Measurements from ENCODE around the gene GALNT6.
"Not testable (repeated sequence)": the region's sequence is repeated elsewhere in the genome, so short reads cannot be mapped to it uniquely, and the experiment has no call there.

The GALNT6 gene

DNA sequence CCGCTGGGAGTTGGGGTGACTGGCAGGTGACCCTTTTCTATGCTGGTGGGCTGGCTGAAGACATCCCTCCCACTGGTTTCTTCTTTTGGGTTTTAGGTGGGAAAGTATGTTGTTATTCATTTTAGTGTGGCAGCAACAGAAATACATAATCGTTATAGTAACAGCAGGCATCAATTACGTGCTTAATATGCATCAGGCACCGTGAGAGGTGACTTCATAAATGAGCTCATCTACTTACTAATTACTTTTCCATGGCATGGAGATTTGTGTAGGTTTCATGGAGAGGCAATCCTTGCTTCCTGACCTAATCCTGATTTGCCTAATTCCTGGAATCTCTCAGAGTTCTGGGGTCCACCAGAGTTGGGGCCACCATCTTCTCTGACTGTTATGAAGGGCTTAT, 31.4 kb downstream of the GALNT6 start:
- DNase-seq (ENCODE audit: low read depth in 2 of 2, low spot score in 1 of 2) = no peak

DNA sequence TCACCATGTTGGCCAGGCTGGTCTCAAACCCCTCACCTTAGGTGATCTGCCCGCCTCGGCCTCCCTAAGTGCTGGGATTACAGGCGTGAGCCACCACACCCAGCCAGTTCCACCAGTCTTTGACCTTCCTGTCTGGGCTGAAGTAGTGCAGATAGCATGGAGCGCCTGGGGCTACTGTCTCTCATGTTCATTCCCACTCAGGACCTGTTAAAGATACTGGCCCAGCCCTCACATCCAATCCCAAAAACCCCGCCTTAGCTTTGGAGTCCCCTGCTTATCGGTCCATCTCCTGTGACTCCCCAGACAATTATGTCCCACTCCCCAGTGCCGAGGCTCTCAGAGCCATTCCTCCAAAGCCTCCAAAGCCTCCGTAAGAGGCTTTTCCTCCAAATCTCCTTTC, 32.7 kb downstream of the GALNT6 start:
- DNase-seq (ENCODE audit: low read depth in 2 of 2, low spot score in 1 of 2) = no peak

DNA sequence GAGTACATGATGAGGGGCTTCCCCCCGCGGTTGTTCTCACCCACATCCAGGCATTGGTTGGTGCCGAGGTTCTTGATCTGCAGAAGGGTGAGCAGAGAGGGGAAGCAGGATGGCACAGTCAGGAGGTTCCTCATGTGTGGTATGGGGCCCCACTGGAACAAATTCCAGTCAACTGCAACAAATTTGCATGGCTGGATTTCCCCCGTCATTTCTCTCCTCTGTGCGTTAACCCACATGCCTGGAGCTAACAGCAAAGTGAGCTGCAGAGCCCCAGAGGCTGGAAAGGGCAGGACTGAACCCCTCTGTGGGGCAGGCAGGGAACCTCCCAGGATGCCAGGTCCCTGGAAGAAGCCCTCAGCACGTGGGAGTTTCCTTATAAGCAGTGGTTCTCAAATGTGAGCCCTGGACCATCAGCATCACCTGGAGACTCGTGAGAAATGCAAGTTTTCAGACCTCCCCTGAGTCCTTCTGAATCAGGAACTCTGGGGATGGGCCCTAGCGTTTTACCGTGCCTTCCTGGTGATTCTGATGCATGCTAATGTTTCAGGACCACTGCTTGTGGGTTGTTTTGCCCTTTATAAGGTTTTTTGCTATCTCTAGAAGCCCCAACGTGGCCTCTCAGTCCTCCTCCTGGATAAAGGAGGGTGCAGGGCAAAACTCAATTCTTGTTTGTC, 33.7 kb downstream of the GALNT6 start:
- DNase-seq (ENCODE audit: low read depth in 2 of 2, low spot score in 1 of 2) = no peak

DNA sequence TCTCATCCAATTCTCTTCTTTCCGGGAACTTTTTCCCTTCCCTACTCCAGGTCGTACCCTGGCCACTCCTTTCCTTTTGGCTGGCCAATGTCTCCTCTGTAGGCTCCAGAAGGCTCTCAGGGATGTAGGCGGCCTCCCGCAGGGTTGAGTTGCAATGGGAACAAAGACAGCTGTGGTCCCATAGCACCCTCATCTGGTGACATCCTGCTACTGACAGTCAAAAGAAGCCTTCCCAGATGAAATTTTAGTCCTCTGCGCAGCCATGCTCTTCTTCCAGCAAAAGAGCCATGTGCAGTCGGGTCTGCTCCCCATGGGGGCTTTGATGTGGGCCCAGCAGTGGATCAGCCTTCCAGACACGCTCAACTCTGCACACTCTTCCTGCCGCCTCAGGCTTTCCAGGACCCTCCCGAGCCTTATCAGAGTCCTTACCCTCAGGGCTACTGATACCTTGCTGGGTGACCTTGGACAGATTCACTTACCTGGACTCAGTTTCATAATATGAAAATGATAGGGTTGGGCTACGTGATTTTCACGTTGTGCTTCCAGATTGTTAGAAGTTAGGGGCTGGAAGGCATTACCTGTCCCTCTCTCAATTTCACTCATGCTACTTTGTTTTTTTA, 39.2 kb downstream of the GALNT6 start:
- DNase-seq (ENCODE audit: low read depth in 2 of 2, low spot score in 1 of 2) = no peak

DNA sequence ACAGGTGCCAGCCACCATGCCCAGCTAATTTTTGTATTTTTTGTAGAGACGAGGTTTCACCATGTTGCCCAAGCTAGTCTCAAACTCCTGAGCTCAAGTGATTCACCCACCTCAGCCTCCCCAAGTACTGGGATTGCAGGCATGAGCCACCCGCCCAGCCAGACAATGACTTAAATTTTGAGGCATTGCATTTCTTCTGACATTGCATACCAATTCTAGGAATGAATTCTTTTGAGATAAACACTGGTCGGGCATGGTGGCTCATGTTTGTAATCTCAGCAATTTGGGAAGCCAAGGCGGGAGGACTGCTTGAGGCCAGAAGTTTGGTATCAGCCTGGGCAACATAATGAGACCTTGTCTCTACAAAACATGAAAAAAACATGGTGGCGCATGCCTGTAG, 42.2 kb downstream of the GALNT6 start:
- DNase-seq (ENCODE audit: low read depth in 2 of 2, low spot score in 1 of 2) = no peak

DNA sequence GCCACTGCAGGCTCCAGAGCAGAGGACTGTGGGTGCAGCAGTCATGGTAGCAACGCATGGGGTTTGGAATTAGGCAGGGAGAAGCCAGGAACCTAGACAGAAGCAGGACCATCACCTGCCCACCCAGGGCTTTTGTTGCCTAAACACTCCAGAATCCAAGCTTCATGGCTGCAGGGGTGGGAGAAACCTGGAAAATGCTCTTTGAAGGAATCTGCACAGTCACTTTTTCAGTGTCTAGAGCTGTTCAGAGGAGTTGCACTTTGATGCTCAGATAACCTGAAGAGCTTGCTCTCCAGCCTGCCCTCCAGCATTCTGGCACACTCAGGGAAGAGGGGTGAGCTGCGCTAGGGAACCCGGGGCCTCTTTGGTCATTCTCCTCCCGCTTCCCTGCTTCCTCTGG, 43.1 kb downstream of the GALNT6 start:
- DNase-seq (ENCODE audit: low read depth in 2 of 2, low spot score in 1 of 2) = no peak

DNA sequence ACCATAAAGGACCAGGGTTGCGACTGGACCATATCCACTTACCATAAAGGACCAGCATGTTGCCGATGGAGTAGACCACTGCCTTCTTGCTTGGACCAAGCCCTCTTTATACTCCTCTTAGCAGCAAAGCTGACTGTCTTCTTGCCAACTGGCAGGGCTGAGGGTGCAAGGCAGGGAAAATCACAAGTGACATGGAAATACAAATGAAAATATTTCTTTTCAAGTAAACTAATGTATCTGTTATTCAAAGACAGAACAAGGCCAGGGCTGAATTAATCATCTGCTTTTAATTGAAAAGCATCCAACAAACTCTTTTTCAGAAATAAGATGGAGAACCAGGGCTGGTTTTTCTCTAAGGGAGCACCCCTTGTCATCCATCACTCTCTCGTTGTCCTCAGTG, 44.6 kb downstream of the GALNT6 start, which contains the start of gene CELA1:
TSS of gene CELA1 (minus strand) at position 99 of the 400 bp plus-strand sequence. CDS start at position 58, 41 bp downstream.
- no peak for DNase-seq (ENCODE audit: low read depth in 2 of 2, low spot score in 1 of 2)

DNA sequence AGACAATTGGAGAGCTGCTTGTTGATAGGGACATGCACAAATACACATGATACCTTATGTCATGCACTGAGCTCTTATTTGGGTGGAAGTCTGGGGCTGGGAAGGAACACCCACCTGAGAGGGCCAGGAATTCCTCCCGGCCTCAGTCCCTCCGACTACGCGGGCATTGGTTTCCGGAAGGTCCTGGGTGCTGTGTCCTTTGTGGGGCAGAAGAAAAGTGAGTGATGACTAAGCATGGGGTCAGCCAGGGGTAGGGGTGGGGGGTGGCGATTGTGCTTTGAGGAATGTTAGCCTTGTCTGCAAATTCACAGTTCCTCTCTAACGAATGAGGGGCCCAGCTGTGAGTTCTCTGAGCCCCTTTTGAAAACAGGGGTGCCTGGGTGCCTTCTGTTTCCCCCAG, 45.5 kb downstream of the GALNT6 start:
- DNase-seq (ENCODE audit: low read depth in 2 of 2, low spot score in 1 of 2) = no peak

DNA sequence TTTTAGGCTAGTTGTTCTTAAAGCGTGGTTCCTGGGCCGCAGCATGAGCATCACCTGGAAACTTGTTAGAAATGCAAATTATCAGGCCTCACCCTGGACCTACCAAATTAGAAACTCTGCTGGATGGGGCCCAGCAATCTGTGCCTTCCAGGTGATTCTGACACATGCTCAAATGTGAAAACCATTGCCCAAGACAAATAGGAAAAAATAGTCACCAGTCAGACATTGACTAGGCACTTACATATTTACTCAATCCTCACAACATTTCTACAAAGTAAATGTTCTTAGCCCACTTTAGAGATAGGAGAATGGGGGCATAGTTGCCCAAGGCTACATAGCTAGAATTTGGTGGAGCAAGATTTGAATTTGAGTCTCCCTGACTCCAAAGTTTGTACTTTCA, 48.0 kb downstream of the GALNT6 start:
- no peak for DNase-seq (ENCODE audit: low read depth in 2 of 2, low spot score in 1 of 2)

DNA sequence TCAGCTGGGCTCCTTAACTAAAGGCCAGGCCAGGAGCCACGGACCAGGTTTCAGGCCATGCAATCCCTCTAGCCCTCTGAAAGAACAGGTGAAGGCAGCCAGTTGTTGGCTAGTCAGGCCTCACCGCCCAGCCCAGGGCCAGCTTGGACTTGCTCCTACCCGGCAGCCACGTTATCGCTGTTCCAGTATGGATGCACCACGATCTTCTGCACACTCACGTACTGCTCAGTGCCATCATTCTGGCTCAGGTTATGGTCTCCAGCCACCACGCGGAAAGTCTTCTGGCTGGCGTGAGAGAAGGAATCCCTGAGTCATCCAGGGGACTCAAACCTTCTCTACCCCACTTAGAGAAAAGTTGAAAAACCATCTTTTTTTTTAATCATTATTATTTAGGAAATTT, 48.8 kb downstream of the GALNT6 start:
- DNase-seq (ENCODE audit: low read depth in 2 of 2, low spot score in 1 of 2) = no peak

DNA sequence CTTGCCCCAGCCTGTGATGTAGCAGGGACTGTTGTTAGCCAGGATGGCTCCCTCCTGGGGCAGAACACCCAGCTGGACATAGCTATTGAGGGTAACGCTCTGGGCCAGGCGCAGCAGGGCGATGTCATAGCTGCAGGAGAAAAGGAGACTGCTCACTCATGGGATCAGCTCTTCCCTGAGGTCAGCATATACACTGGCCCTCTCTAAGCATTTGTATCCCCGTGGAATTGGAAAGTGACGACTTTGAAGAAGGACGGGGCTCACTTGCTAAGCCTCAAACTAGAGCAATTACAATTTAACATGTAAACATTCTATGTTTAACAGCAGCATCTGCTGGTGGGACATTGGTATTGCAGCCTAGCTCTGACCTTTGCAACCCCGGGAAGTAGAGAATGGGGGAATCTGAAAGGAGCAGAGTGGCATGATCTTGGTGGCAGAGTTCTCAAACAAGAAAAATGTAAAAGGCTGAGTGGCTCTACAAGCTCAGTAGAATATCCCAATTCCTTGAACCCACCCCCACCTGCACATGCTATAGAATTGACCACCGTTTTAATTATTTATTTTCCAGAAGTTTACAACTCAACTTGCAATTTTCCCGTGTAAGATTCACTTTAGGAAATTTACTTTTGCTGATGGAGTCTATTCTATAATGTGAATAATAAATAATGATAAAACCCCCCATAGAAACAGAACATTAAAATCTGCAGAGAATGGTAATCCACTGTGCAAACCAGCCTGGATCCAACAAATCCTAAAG, 49.8 kb downstream of the GALNT6 start:
- DNase-seq (ENCODE audit: low read depth in 2 of 2, low spot score in 1 of 2) = peak in 1 of 2 donors; percentile 39

DNA sequence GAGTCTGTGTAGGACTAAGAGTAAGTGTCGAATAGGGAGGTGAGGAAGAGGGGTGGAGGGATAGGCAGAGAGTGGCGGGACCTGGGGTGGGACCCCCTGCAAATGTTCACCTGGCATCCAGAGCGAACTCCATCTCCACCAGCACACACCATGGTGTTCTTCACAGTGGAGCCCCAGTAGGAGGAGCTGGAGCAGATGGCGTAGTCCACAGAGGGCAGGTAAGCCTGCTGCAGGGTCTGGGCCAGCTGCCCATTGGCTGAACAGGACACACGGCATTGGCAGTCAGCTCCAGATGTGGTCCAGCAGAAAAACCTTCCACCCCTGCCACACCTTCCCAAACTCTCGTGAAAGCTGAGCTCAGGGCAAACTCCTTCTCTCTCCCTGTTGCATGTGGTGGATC, 51.5 kb downstream of the GALNT6 start:
- DNase-seq (ENCODE audit: low read depth in 2 of 2, low spot score in 1 of 2) = no peak

DNA sequence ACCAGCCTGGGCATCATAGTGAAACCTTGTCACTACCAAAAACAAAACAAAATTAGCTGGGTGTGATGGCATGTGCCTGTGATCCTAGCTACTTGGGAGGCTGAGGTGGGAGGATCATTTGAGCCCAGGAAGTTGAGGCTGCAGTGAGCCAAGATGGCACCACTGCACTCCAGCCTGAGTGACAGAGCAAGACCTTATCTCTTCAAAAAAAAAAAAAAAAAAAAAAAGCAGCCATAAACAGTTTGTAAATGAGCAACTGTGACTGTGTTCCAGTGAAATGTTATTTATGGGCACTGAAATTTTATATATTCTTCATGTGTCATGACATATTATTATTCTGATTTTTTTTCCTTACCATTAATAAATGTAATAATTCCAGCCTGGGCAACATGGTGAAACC, 53.9 kb downstream of the GALNT6 start:
- DNase-seq (ENCODE audit: low read depth in 2 of 2, low spot score in 1 of 2) = not testable (repeated sequence)

DNA sequence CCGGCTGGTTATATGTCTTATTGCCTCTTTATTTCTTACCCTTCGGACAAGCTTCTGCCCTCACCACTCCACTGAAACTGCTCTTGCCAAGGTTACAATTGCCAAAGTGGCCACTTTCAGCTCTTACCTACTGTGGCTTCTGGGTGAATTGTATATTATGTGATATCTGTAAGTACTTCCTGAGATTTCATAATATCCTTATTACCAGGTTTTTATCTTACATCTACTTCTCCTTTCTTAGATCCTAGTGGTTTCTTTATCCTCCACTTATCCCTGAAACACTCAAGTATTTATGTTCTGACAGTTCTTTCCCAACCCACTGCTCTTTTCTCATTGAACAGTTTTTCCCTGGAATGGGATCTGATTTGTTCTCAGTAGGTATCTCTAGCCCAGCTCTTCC, 55.3 kb downstream of the GALNT6 start:
- no peak for DNase-seq (ENCODE audit: low read depth in 2 of 2, low spot score in 1 of 2)

DNA sequence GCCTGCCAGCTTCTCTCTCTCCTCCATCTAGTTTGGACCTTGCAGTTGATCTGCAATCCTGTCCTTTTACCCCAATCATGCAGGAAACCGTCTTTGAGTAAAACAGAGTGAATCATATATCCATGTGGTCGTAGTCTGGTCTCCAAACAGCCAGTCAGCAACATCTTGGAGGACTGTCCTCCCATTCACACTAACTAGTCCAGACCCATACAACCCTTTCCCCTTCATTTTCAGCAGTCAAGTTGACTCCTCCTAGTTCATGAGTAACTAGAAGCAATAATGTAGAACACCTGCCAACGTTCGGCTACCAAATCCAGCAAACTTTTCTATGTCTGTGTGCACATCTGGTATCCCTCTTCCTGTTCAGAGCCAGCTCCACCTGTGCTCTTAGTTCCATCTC, 56.4 kb downstream of the GALNT6 start:
- DNase-seq (ENCODE audit: low read depth in 2 of 2, low spot score in 1 of 2) = no peak

DNA sequence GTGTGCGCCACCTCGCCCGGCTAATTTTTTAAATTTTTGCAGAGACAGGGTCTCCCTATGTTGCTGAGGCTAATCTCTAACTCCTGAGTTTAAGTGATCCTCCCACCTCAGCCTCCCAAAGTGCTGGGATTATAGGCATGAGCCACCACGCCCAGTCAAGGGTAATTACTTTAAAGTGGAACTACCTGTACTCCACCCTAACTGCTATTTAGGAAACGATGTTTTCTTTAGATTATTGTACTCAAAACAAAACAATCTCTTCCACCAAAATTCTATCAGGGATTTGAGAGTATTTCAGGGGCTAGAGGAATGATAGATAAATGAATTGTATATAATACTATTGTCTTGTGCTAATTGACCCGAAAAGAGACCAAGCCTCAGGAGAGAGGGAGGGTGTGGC, 57.7 kb downstream of the GALNT6 start:
- DNase-seq (ENCODE audit: low read depth in 2 of 2, low spot score in 1 of 2) = no peak

DNA sequence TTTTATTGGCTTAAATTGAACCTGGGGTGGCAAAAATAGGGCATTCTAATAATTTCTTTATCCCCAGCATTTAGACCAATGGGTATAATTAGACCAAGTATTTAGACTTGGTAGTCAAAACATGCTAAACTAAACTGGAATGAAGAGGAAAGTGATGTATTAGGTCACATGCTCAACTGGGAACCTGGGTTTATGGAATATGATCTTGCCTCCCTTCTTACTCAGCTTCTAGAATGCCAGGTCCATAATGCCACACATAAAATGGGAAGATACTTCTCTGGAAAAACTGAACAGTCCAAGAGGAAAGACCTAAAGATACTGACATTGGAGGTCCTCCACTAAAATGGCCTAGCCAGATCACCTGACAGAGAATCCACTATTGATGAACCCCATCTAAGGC, 61.0 kb downstream of the GALNT6 start:
- DNase-seq (ENCODE audit: low read depth in 2 of 2, low spot score in 1 of 2) = no peak

DNA sequence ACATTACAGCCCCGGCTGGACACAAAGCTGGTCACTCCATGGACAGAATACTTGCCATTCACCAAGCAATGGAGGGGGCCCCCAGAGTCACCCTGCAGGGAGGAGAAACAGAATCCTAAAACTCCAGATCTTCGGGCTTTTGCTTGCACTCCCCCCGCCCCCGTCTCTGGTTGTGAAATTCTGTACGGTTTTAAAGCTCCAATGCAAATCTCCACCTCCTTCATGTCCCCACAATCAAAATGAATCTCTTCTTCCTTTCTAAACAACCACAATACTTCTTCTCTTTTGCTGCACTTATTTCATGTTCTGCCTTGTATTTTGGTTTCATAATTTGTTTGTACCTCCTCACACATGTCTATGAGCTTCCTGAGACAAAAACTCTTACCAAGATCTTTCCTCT, 61.5 kb downstream of the GALNT6 start:
- DNase-seq (ENCODE audit: low read depth in 2 of 2, low spot score in 1 of 2) = no peak

DNA sequence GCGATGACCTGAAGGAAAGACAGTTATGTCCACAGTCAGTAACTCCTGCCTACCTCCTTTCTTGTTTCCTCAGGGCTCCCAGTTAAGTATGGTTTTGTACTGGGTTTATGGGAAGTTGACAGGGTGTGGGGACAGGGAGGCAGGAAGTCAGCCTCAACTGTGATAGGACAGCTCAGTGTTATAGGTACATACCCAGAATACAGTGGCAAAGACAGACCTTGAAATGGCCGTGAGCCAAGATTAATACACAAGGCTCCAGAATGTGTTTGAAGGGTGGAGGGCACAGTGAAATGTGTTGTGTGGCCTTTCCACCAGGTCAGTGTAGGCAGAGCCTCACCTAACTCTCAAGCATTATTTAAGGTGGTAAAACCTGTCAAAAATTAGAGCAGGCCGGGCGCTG, 62.6 kb downstream of the GALNT6 start:
- DNase-seq (ENCODE audit: low read depth in 2 of 2, low spot score in 1 of 2) = no peak

DNA sequence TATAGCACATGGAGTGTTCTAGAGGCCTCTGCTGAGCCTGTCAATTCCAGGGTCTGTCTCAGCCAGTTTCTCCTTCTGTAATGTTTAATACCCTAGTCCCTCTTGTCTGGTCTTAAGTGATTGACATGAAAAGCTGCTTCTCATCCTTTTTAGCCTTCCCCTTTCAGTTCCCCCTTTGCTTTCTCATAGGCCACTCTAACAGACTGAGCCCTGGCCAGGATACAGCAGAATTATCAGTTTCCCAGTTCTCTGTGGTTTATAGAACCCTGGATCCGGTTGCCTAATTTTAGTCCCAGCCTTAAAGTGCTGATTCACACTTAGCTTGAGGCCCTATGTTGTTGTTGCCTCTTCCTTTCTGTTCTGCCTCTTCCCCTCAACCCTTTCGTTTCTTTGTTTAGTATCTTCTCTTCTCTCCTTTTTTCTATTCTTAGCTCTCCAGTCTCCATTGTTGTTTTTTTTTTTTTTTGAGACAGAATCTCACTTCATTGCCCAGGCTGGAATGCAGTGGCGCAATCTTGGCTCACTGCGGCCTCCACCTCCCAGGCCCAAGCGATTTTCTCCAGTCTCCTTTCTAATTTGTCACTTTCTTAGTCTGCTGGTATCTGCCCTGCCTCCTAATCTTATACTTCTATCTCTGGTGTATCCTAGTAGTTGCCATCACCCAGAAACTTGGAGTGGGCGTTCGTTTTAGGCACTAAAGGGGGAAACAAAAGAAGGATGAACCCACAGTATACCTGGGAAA, 64.3 kb downstream of the GALNT6 start:
- no peak for DNase-seq (ENCODE audit: low read depth in 2 of 2, low spot score in 1 of 2)

DNA sequence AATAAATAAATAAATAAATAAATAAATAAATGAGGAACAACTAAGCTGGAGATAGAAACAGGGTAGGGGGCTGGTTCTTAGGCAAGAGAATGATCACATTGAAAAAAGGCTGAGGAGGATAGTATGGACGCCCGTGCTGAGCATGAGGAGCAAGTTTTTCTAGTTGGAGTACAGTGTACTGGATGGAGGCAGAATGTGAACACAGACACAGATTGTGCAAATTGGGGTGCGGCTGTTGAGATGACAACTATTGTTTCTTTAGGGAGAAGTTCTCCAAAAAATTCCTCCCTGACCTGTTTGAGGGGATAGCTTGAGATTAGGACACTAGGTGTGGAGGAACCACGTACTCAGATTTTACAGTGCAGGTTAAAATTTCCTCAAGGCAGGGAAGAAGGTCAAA, 66.3 kb downstream of the GALNT6 start:
- DNase-seq (ENCODE audit: low read depth in 2 of 2, low spot score in 1 of 2) = no peak
